Breast epithelium (tissue), 4 donors: ENCODE measurements around the gene FBXL13. TPM values are rescaled to one million over a fixed set of nuclear protein-coding genes. Genes with fewer than 3 reads are reported as not detected.

ENCODE experiments used
- DNase-seq, 2 donors: peaks; one replicate each; pipeline ENCODE4 v3.0.0-alpha.2; 2019; ENCODE audit warnings: low spot score in 2 of 2
- H3K27ac ChIP-seq, 2 donors: fragments of 200-600 bp; sonication (generic) in 1 of 2; one replicate each; pipeline ENCODE4 v1.5.1; 2016 to 2019; ENCODE audit warnings: mild to moderate bottlenecking in 1 of 2
- H3K27me3 ChIP-seq, 2 donors: fragments of 200-600 bp; sonication (generic) in 1 of 2; one replicate each; pipeline versions ENCODE4 v1.5.1 to v1.6.0; 2017 to 2019; ENCODE audit warnings: control low read depth in 1 of 2, mild to moderate bottlenecking in 1 of 2
- H3K36me3 ChIP-seq: fragments of 200-600 bp; one replicate; pipeline ENCODE4 v1.5.1; 2019
- H3K4me1 ChIP-seq, 2 donors: fragments of 200-600 bp; sonication (generic); one replicate each; pipeline ENCODE4 v1.5.1; 2016 to 2019; ENCODE audit warnings: control low read depth in 1 of 2
- H3K4me3 ChIP-seq, 3 donors: fragments of 200-600 bp; sonication (generic); 1 replicate in 2 of 3; 2 replicates in 1 of 3; pipeline ENCODE4 v1.5.1; 2016 to 2019; ENCODE audit warnings: mild to moderate bottlenecking in 3 of 3, moderate library complexity in 2 of 3
- H3K9me3 ChIP-seq, 2 donors: fragments of 200-600 bp; sonication (generic) in 1 of 2; one replicate each; pipeline ENCODE4 v1.5.1; 2016 to 2019; ENCODE audit warnings: control low read depth in 1 of 2
- CTCF ChIP-seq, 3 donors: fragments of 450-650 bp; IDR thresholded peaks; one replicate each; pipeline ENCODE4 v1.5.1; 2016 to 2017; ENCODE audit warnings: antibody characterized with exemption in 3 of 3, mild to moderate bottlenecking in 3 of 3, moderate library complexity in 3 of 3
- POLR2A ChIP-seq: fragments of 450-650 bp; IDR thresholded peaks from one replicate; pipeline ENCODE4 v1.6.1; 2016; ENCODE audit warnings: antibody characterized with exemption, mild to moderate bottlenecking, moderate library complexity
- POLR2AphosphoS5 ChIP-seq, 3 donors: sonication (generic); formaldehyde crosslinking; IDR thresholded peaks; one replicate each; pipeline ENCODE4 v1.6.1; 2017; ENCODE audit warnings: antibody characterized with exemption in 3 of 3
- intact Hi-C: fragments of 100-400 bp; cut with DNase I; formaldehyde crosslinking; loops from one replicate; pipeline ENCODE4 v1.15.1; 2023; ENCODE audit warnings: low total_unique reads
- total RNA-seq, 3 donors: library from RNA; depleted of rRNA; stranded (reverse); fragments of >200 nt; gene quantifications; one replicate each; pipeline ENCODE4 v1.1.0, GENCODE V29; 2016

FBXL13 gene
- 1 to 10 TPM; 1.1 to 4.2 (median 3.3) TPM for total RNA-seq

GRCh38 chr7:103074519-103075336, at the start of gene FBXL13, which contains the start of gene ARMC10:
Gene FBXL13 (minus strand): TSS chr7:103074796.
Gene ARMC10 (plus strand): TSS chr7:103075140. CDS start chr7:103075273, 133 bp downstream.
- intact Hi-C loops, result no loop called here
- Histone ChIP-seq H3K36me3 (no peaks in the 10 kb centered on the region), H3K4me3 (peak within 1 kb of the TSS; percentile 77 to 93 (median 78)), H3K27ac (peak within 1 kb of the TSS; percentile 92 to 98), H3K27me3 (no peaks in the 10 kb centered on the region), H3K4me1 (peaks cover 0 to 12% of the 10 kb centered on the region in 2 donors), H3K9me3 (no peaks in the 10 kb centered on the region)
- TF ChIP-seq CTCF (IDR thresholded peaks at IDR 0.05) (peak in 2 of 3 donors; percentile 23 to 37), POLR2AphosphoS5 (IDR thresholded peaks at IDR 0.05) (peak; percentile 64 to 82 (median 78)), POLR2A (no peak)
- DNase-seq, result peak; percentile 83 to 85

- no peaks in the 10 kb centered on the region for H3K27me3 ChIP-seq
- H3K4me1 ChIP-seq, result no peaks in the 10 kb centered on the region
- intact Hi-C loops, result loop anchor here (5.0 kb wide), 1 partner anchor 226 kb away; no protein-coding TSS in a partner anchor
- DNase-seq, result no peak
- H3K36me3 ChIP-seq, result no peaks in the 10 kb centered on the region
- TF ChIP-seq POLR2AphosphoS5 (IDR thresholded peaks at IDR 0.05) (no peak), POLR2A (no peak), CTCF (IDR thresholded peaks at IDR 0.05) (no peak)
- H3K4me3 ChIP-seq, result no peak overlapping the region
- H3K27ac ChIP-seq, result no peak overlapping the region
- no peaks in the 10 kb centered on the region for H3K9me3 ChIP-seq
These were observed 48.9 kb upstream of the FBXL13 start for GRCh38 chr7:103123529-103123928.

- no peak overlapping the region for H3K27ac ChIP-seq
- H3K9me3 ChIP-seq, result no peaks in the 10 kb centered on the region
- TF ChIP-seq POLR2AphosphoS5 (IDR thresholded peaks at IDR 0.05), result no peak
- no peak for TF ChIP-seq CTCF (IDR thresholded peaks at IDR 0.05)
- no peak for TF ChIP-seq POLR2A
- DNase-seq, result no peak
- intact Hi-C loops, result loop anchor here (5.0 kb wide), 1 partner anchor 224 kb away; no protein-coding TSS in a partner anchor
- H3K36me3 ChIP-seq, result no peaks in the 10 kb centered on the region
- H3K4me3 ChIP-seq, result no peak overlapping the region
- no peaks in the 10 kb centered on the region for H3K4me1 ChIP-seq
- no peaks in the 10 kb centered on the region for H3K27me3 ChIP-seq
These were observed 47.0 kb upstream of the FBXL13 start for GRCh38 chr7:103121641-103122040.

- Histone ChIP-seq H3K9me3 (no peaks in the 10 kb centered on the region), H3K4me1 (no peaks in the 10 kb centered on the region), H3K4me3 (no peak overlapping the region), H3K27me3 (no peaks in the 10 kb centered on the region), H3K27ac (no peak overlapping the region), H3K36me3 (no peaks in the 10 kb centered on the region)
- no peak for DNase-seq
- intact Hi-C loops, result loop anchor here (5.0 kb wide), 1 partner anchor 223 kb away; no protein-coding TSS in a partner anchor
- TF ChIP-seq CTCF (IDR thresholded peaks at IDR 0.05) (no peak), POLR2A (no peak), POLR2AphosphoS5 (IDR thresholded peaks at IDR 0.05) (no peak)
These were observed 45.8 kb upstream of the FBXL13 start for GRCh38 chr7:103120362-103120761.

- no peaks in the 10 kb centered on the region for H3K9me3 ChIP-seq
- no peaks in the 10 kb centered on the region for H3K4me1 ChIP-seq
- TF ChIP-seq CTCF (IDR thresholded peaks at IDR 0.05) (no peak), POLR2AphosphoS5 (IDR thresholded peaks at IDR 0.05) (no peak), POLR2A (no peak)
- no peaks in the 10 kb centered on the region for H3K27me3 ChIP-seq
- no peaks in the 10 kb centered on the region for H3K36me3 ChIP-seq
- H3K27ac ChIP-seq, result no peak overlapping the region
- H3K4me3 ChIP-seq, result no peak overlapping the region
- intact Hi-C loops, result loop anchor here (5.0 kb wide), 1 partner anchor 223 kb away; no protein-coding TSS in a partner anchor
- no peak for DNase-seq
These were observed 45.2 kb upstream of the FBXL13 start for GRCh38 chr7:103119791-103120291.
